ENCODE data around the gene PTER.

DNA sequence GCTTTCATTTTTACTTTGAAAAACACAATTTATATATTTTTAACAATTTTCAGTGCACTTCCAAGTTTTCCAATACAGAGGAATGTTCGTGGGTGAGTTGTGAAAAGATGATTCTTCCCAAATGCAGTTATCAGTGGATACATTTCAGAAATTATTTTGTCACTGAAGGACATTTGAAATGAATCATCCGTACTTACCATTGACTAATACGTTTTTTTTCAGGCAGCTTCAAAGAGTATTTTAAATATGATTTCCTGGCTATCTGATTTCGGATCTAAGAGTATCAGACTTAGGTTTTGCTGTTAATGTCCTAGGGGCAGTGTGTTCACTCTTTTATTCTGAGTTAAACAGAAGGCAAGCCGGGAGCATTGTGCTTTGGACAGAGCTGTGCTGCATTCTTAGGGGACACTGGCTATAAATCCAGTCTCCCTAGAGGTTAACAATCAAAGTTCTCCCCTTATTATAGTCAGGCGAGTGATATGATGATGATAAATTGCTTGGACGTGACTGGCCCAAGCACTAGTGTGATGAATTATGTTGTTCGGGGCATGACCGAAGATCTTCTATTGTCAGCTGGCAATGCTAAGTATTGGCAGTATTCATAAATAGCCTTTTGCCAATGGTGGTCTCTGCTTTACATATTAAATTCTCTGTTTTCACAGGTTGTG is 4.5 kb downstream of the PTER start:
- TF ChIP-seq, protein P1, sequence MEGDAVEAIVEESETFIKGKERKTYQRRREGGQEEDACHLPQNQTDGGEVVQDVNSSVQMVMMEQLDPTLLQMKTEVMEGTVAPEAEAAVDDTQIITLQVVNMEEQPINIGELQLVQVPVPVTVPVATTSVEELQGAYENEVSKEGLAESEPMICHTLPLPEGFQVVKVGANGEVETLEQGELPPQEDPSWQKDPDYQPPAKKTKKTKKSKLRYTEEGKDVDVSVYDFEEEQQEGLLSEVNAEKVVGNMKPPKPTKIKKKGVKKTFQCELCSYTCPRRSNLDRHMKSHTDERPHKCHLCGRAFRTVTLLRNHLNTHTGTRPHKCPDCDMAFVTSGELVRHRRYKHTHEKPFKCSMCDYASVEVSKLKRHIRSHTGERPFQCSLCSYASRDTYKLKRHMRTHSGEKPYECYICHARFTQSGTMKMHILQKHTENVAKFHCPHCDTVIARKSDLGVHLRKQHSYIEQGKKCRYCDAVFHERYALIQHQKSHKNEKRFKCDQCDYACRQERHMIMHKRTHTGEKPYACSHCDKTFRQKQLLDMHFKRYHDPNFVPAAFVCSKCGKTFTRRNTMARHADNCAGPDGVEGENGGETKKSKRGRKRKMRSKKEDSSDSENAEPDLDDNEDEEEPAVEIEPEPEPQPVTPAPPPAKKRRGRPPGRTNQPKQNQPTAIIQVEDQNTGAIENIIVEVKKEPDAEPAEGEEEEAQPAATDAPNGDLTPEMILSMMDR (conservative IDR thresholded peaks at IDR 0.05) = no peak
- no peak for TF ChIP-seq ZFX (IDR thresholded peaks at IDR 0.05)
